HEK293T (cell line): ENCODE data around the gene SLC5A10.
"Not testable (repeated sequence)": the region's sequence is repeated elsewhere in the genome, so short reads cannot be mapped to it uniquely, and the experiment has no call there.

ENCODE experiments used
- CTCF ChIA-PET: fragments of 350-600 bp; formaldehyde crosslinking; extraction: SDS; loops from one replicate; lab custom pipeline; 2021; ENCODE audit warnings: antibody characterized with exemption, inconsistent platforms; lab: Yijun Ruan, JAX
- POLR2A ChIA-PET: fragments of 350-600 bp; formaldehyde crosslinking; extraction: SDS; loops from one replicate; lab custom pipeline; 2020; ENCODE audit warnings: antibody characterized with exemption, inconsistent platforms; lab: Yijun Ruan, JAX
- DNase-seq: peaks from one replicate; pipeline ENCODE4 v3.0.0; 2012; ENCODE audit warnings: mixed read lengths; ENCODE audit errors: extremely low spot score
- ARNT ChIP-seq: fragments of 450-650 bp; IDR thresholded peaks from 2 replicates; pipeline ENCODE4 v1.6.1; 2017; ENCODE audit warnings: mild to moderate bottlenecking
- BHLHE40 ChIP-seq: fragments of 450-650 bp; IDR thresholded peaks from 2 replicates; pipeline ENCODE4 v1.6.1; 2016; ENCODE audit warnings: mild to moderate bottlenecking, moderate library complexity, borderline replicate concordance
- CTBP1 ChIP-seq: fragments of 450-650 bp; IDR thresholded peaks from 2 replicates; pipeline ENCODE4 v1.6.1; 2016; ENCODE audit warnings: borderline replicate concordance
- ELF4 ChIP-seq: fragments of 450-650 bp; IDR thresholded peaks from 2 replicates; pipeline ENCODE4 v1.6.1; 2017; ENCODE audit warnings: antibody characterized with exemption
- FOXA1 ChIP-seq: fragments of 450-650 bp; IDR thresholded peaks from 2 replicates; pipeline ENCODE4 v1.6.1; 2016; ENCODE audit warnings: mild to moderate bottlenecking
- FOXK2 ChIP-seq: fragments of 450-650 bp; IDR thresholded peaks from 2 replicates; pipeline ENCODE4 v1.6.1; 2016; ENCODE audit warnings: mild to moderate bottlenecking
- FOXM1 ChIP-seq: fragments of 450-650 bp; IDR thresholded peaks from 2 replicates; pipeline ENCODE4 v1.6.1; 2017; ENCODE audit warnings: mild to moderate bottlenecking, borderline replicate concordance
- HDGF ChIP-seq: fragments of 450-650 bp; IDR thresholded peaks from 2 replicates; pipeline ENCODE4 v1.6.1; 2017; ENCODE audit warnings: antibody characterized with exemption, borderline replicate concordance
- L3MBTL2 ChIP-seq: fragments of 450-650 bp; conservative IDR thresholded peaks from 2 replicates; pipeline ENCODE4 v1.6.1; 2016; ENCODE audit warnings: mild to moderate bottlenecking
- LEF1 ChIP-seq: fragments of 450-650 bp; IDR thresholded peaks from 2 replicates; pipeline ENCODE4 v1.6.1; 2017; ENCODE audit warnings: mild to moderate bottlenecking, borderline replicate concordance
- NFRKB ChIP-seq: fragments of 450-650 bp; IDR thresholded peaks from 2 replicates; pipeline ENCODE4 v1.6.1; 2016; ENCODE audit warnings: mild to moderate bottlenecking, moderate library complexity
- SP1 ChIP-seq: fragments of 450-650 bp; IDR thresholded peaks from 2 replicates; pipeline ENCODE4 v1.6.1; 2017
- SUZ12 ChIP-seq: fragments of 450-650 bp; IDR thresholded peaks from 2 replicates; pipeline ENCODE4 v1.6.1; 2016; ENCODE audit warnings: mild to moderate bottlenecking
- TARDBP ChIP-seq: fragments of 450-650 bp; IDR thresholded peaks from 2 replicates; pipeline ENCODE4 v1.6.1; 2016
- ZNF384 ChIP-seq: fragments of 450-650 bp; IDR thresholded peaks from 2 replicates; pipeline ENCODE4 v1.6.1; 2016
- TF ChIP-seq, protein P1 (sequence below): fragments of 450-650 bp; IDR thresholded peaks from 2 replicates; pipeline ENCODE4 v1.6.1; 2016

The SLC5A10 gene

DNA sequence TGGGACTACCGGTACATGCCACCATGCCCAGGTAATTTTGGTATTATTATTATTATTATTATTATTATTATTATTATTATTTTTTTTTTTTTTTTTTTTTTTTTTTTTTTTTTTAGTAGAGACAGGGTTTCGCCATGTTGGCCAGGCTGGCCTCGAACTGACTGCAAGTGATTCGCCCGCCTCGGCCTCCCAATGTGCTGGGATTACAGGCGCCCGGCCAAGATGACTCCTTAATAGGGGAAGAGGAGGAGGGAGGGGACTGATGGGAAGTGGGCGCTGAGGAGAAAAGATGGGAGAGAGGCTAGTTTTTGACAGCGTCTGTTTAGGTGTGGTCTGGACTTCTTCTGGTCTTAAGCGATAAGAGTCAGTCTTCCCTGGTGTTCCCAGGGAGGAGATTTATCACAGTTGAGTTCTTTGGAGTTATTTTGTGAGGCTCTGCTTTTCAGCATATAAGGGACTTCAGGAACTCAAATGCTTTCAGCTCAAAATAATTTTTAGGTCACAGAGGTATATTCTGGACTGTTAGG, 34.4 kb upstream of the SLC5A10 start:
- ChIA-PET POLR2A (no interaction called here), CTCF (no interaction called here)
- no peak for DNase-seq
- TF ChIP-seq FOXA1 (no peak), NFRKB (no peak)

DNA sequence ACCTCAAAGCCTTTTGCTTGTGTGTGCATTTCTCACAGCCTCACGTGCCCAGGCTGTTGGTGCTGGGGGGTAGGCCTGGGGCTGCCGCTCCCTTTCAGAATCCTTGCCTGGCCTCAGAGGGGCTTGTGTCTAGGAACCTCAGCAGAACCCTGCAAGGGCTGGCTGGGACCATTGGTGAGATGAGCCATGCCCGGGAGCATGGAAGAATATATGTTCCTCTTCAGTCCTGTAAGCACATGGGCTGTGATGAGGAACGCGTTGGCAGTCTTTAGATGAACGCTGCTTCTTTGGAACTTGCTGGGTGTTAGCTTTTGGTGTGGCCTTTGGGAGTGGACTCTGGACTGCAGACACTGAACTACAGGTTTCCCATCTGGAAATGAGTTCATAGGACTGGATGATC, 32.0 kb upstream of the SLC5A10 start:
- TF ChIP-seq ZNF384, result no peak
- TF ChIP-seq SUZ12, result no peak
- no peak for TF ChIP-seq L3MBTL2
- no peak for TF ChIP-seq FOXK2
- no peak for TF ChIP-seq HDGF
- no peak for TF ChIP-seq ELF4
- TF ChIP-seq BHLHE40, result no peak
- no peak for TF ChIP-seq LEF1
- TF ChIP-seq ARNT, result no peak
- no peak for TF ChIP-seq SP1
- TF ChIP-seq FOXA1, result no peak
- TF ChIP-seq FOXM1, result no peak
- CTCF ChIA-PET, result interaction anchor here (0.6 kb wide), 1 partner anchor 13 kb away, joined by 3 read pairs; no protein-coding TSS in a partner anchor
- DNase-seq, result no peak
- POLR2A ChIA-PET, result no interaction called here

DNA sequence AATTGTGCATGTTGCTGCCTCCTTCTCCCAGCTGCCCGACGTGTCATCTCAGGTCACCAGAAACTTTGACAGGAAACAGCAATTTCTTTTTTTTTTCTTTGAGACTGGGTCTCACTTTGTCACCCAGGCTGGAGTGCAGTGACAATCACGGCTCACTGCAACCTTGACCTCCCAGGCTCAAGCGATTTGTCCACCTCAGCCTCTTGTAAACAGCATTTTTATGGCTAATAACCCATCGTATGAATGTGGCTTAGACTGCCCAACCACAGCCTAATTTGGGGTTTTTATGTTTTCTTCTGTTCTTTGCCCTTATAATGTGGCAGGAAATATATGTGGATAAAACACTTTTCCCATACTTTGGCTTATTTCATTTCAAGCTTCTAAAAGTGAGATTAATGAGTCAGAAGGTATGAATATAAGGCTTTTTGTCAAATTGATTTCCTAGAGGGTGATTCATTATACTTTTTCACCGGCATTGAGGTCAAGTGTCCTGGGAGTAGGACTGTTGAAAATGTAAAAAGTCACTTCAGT, 31.0 kb upstream of the SLC5A10 start:
- CTCF ChIA-PET, result no interaction called here
- TF ChIP-seq TARDBP, result no peak
- TF ChIP-seq FOXK2, result no peak
- TF ChIP-seq NFRKB, result no peak
- TF ChIP-seq FOXA1, result no peak
- no peak for TF ChIP-seq HDGF
- no peak for TF ChIP-seq ARNT
- TF ChIP-seq SUZ12, result no peak
- no peak for TF ChIP-seq ZNF384
- TF ChIP-seq CTBP1, result no peak
- TF ChIP-seq, protein P1, sequence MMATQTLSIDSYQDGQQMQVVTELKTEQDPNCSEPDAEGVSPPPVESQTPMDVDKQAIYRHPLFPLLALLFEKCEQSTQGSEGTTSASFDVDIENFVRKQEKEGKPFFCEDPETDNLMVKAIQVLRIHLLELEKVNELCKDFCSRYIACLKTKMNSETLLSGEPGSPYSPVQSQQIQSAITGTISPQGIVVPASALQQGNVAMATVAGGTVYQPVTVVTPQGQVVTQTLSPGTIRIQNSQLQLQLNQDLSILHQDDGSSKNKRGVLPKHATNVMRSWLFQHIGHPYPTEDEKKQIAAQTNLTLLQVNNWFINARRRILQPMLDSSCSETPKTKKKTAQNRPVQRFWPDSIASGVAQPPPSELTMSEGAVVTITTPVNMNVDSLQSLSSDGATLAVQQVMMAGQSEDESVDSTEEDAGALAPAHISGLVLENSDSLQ, result no peak
- TF ChIP-seq LEF1, result no peak
- no peak for TF ChIP-seq FOXM1
- TF ChIP-seq ELF4, result no peak
- no peak for TF ChIP-seq BHLHE40
- TF ChIP-seq L3MBTL2, result no peak
- no peak for TF ChIP-seq SP1
- POLR2A ChIA-PET, result no interaction called here
- DNase-seq, result no peak

DNA sequence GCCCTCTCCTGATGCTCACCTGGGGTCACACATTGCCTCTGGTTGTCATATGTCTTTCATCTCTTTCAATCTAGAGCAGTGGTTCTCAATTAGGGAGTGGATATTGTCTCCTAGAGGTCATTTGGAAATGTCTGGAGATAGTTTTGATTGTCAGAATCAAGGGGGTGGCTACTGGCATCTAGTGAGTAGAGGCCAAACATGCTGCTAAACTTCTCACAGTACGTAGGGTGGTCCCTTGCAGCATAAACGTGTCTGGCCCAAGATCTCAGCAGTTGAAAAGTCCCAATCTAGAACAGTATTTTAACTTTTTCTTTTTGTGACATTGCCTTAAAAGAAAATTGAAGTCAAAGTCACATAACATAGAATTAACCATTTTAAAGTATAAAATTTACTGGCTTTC, 30.5 kb upstream of the SLC5A10 start:
- TF ChIP-seq SP1, result no peak
- no peak for TF ChIP-seq TARDBP
- no peak for TF ChIP-seq FOXM1
- TF ChIP-seq CTBP1, result no peak
- TF ChIP-seq, protein P1, result no peak
- TF ChIP-seq NFRKB, result no peak
- no peak for TF ChIP-seq FOXK2
- no peak for TF ChIP-seq L3MBTL2
- TF ChIP-seq LEF1, result no peak
- TF ChIP-seq ZNF384, result no peak
- TF ChIP-seq ELF4, result no peak
- DNase-seq, result no peak
- ChIA-PET POLR2A (no interaction called here), CTCF (no interaction called here)

DNA sequence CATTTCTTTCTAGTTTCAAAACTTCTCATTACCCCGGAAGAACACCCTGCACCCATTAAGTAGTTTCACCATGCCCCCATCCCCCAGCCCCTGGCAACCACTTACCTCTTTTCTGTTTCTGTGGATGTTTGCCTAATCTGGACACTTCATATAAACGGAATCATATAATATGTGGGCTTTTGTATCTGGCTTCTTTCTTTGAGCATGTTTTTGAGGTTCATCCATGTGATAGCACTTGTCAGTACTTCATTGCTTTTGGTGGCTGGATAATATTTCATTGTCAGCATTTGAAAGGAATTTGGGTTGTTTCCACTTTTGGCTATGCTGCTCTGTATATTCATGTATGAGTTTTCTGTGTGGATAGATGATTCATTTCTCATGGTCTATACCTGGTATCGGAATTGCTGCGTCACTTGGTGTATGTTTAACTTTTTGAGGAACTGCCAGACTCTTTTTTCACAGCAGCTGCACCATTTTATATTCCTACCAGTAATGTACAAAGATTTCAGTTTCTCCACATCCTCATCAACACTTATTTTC, 30.0 kb upstream of the SLC5A10 start:
- POLR2A ChIA-PET, result no interaction called here
- CTCF ChIA-PET, result no interaction called here
- TF ChIP-seq ZNF384 (no peak), CTBP1 (no peak), TARDBP (no peak), HDGF (no peak), ELF4 (no peak), LEF1 (no peak), FOXM1 (no peak), SP1 (no peak), L3MBTL2 (no peak), ARNT (no peak), SUZ12 (no peak), BHLHE40 (no peak), NFRKB (no peak), FOXA1 (no peak), FOXK2 (no peak)
- TF ChIP-seq, protein P1, result no peak
- no peak for DNase-seq

DNA sequence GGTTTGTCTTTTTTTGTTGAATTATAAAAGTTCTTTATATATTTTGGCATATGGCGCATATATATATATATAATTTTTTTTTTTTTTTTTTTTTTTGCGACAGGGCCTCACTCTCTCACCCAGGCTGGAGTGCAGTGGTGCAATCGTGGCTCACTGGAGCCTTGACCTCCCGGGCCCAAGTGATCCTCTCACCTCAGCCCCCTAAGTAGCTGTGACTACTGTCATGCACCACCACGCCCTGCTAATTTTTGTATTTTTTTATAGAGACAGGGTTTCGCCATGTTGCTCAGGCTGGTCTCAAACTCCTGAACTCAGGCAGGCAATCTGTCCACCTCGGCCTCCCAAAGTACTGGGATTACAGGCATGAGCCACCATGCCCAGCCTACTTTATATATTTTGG, 29.4 kb upstream of the SLC5A10 start:
- POLR2A ChIA-PET, CTCF ChIA-PET, DNase-seq: not testable (repeated sequence)

DNA sequence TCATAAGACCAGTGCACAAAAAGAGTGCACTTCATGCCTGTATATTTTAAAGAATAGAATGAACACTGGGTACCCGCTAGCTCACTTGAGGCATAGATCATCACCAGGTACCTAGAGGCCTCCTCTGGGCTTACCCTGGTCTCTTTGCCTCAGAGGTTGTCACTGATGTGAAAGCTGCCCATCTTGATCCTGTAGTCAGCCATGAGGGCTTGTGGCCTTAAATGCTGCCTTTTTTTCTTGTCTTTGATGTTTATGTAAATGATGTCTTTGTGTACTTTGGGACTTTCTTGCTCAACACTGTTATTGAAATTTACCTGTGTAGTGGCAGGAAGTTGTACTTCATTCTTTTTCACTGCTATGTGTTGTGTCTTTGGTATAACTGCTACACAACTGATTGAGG, 26.8 kb upstream of the SLC5A10 start:
- DNase-seq, result no peak
- ChIA-PET POLR2A (no interaction called here), CTCF (interaction anchor here (0.6 to 0.7 kb wide), 2 partner anchors 42 to 55 kb away, joined by 3 to 4 read pairs; no protein-coding TSS in a partner anchor)
- TF ChIP-seq FOXK2 (no peak), L3MBTL2 (no peak), FOXA1 (no peak), LEF1 (no peak), SP1 (no peak), HDGF (no peak), TARDBP (no peak), SUZ12 (no peak), BHLHE40 (no peak), ELF4 (no peak), ARNT (no peak), NFRKB (no peak), ZNF384 (no peak)
- TF ChIP-seq, protein P1, result no peak
